Measurements from ENCODE around the gene EDAR.

DNA sequence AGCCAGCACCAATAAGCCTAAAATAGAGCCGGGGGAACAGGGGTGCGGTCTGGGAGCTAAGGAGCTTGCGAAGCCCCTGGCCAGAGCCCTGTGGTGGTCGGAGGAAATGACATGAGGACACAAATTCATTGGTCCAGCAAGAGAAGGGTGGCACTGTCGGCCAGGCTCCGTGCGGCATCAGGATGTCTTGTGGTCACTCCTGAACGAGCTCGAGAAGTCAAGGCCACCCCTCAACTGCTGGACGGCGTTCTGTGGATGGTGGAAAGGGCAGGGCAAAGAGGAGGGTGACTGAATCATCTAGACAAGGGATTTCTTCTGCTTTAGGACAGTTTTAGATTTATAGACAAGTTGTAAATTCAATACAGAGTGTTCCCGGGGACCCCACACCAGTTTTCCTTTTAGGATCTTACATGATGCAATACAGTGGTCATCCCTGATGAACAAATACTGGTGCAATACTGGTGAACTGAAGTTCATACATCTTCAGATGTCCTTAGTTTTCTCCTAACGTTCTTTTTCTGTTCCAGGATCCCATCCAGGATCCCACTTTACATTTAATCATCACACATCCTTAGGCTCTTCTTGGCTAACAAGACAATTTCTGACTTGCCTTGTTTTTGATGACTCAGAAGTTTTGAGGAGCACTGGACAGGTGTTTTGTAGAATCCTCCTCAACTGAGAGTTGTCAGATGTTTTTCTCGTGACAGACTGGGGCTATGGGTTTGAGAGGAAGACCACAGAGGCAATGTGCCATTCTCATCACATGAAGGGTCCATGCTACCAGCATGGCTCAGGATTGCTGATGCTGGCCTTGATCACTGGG lies 13.2 kb downstream of the EDAR start:
- TF ChIP-seq EZH2 (IDR thresholded peaks at IDR 0.05; ENCODE audit: borderline replicate concordance, low read length) = no peak
- TF ChIP-seq, protein P1, sequence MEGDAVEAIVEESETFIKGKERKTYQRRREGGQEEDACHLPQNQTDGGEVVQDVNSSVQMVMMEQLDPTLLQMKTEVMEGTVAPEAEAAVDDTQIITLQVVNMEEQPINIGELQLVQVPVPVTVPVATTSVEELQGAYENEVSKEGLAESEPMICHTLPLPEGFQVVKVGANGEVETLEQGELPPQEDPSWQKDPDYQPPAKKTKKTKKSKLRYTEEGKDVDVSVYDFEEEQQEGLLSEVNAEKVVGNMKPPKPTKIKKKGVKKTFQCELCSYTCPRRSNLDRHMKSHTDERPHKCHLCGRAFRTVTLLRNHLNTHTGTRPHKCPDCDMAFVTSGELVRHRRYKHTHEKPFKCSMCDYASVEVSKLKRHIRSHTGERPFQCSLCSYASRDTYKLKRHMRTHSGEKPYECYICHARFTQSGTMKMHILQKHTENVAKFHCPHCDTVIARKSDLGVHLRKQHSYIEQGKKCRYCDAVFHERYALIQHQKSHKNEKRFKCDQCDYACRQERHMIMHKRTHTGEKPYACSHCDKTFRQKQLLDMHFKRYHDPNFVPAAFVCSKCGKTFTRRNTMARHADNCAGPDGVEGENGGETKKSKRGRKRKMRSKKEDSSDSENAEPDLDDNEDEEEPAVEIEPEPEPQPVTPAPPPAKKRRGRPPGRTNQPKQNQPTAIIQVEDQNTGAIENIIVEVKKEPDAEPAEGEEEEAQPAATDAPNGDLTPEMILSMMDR (IDR thresholded peaks at IDR 0.05; ENCODE audit: low read length) = no peak
